K562 (cell line): ENCODE measurements around the gene PHC1. TPM values are rescaled to one million over a fixed set of nuclear protein-coding genes. Genes with fewer than 3 reads are reported as not detected.

Source experiments
- ATAC-seq: fragments of 200-7000 bp; cut with Tn5 transposase; 3 replicates; pipeline ENCODE4 v1.9.1; 2020; ENCODE audit warnings: moderate library complexity
- BruUV-seq: library from RNA; stranded (reverse); fragments of 400-500 nt; replicated peaks from 2 replicates; lab custom pipeline; 2021; lab: Mats Ljungman, UMichigan
- CTCF ChIA-PET: fragments of 300-600 bp; formaldehyde crosslinking; extraction: SDS; loops from one replicate; lab custom pipeline; 2021; ENCODE audit warnings: low intra/inter-chr PET ratio; lab: Yijun Ruan, JAX
- POLR2A ChIA-PET: fragments of 300-600, 350-650 bp; sonication (Branson Sonifier 250); formaldehyde crosslinking; extraction: SDS; loops from one replicate; lab custom pipeline; 2021; ENCODE audit warnings: antibody characterized with exemption, inconsistent platforms; lab: Yijun Ruan, JAX
- DNase-seq, 4 experiments: peaks; one replicate each; pipeline versions ENCODE4 v3.0.0 to v3.0.0-alpha.2; 2011 to 2018; ENCODE audit warnings: low spot score in 3 of 4, mixed read lengths in 3 of 4; ENCODE audit errors: extremely low read depth in 1 of 4
- FAIRE-seq: peaks from 2 replicates; lab custom pipeline; 2011; peaks lifted over from hg19 to GRCh38; lab: Jason Lieb, UNC
- H2AFZ ChIP-seq: 2 replicates; pipeline ENCODE4 v1.6.0; 2011; ENCODE audit warnings: low read depth, low read length, control low read depth, inconsistent platforms
- H3K27ac ChIP-seq: fragments of 200-600 bp; 3 replicates; pipeline ENCODE4 v1.8.0; 2011; ENCODE audit warnings: low read depth, mild to moderate bottlenecking, control low read depth, inconsistent platforms, low read length, moderate library complexity, mixed read lengths; ENCODE audit errors: extremely low read depth
- H3K27me3 ChIP-seq, 2 experiments: fragments of 300-600 bp in 1 of 2; 2 replicates in 1 of 2; 3 replicates in 1 of 2; pipeline versions ENCODE4 v1.6.0 to v1.8.0; 2011; ENCODE audit warnings: inconsistent platforms in 2 of 2, low read length in 2 of 2, mild to moderate bottlenecking in 1 of 2, mixed read lengths in 1 of 2, moderate library complexity in 1 of 2; ENCODE audit not compliant: control insufficient read depth in 2 of 2, insufficient read depth in 2 of 2
- H3K36me3 ChIP-seq: fragments of 300-600 bp; 3 replicates; pipeline ENCODE4 v1.8.0; 2011; ENCODE audit warnings: mild to moderate bottlenecking, low read length, inconsistent platforms; ENCODE audit not compliant: control insufficient read depth, insufficient read depth
- H3K4me1 ChIP-seq, 2 experiments: fragments of 200-600 bp in 1 of 2; replicated peaks in 1 of 2; 2 replicates in 1 of 2; 3 replicates in 1 of 2; pipeline versions ENCODE4 v1.5.1 to v1.8.0; 2011; ENCODE audit warnings: inconsistent platforms in 2 of 2, low read length in 2 of 2, mild to moderate bottlenecking in 1 of 2, mixed read lengths in 1 of 2, moderate library complexity in 1 of 2; ENCODE audit not compliant: control insufficient read depth in 2 of 2, insufficient read depth in 2 of 2
- H3K4me2 ChIP-seq: 2 replicates; pipeline ENCODE4 v1.6.1; 2011; ENCODE audit warnings: low read length, control low read depth, inconsistent platforms, mixed read lengths; ENCODE audit not compliant: insufficient read depth
- H3K4me3 ChIP-seq: fragments of 200-600 bp; sonication (generic), shearing (Covaris generic); 2 replicates; pipeline ENCODE4 v1.5.1; 2016; ENCODE audit warnings: control low read depth, inconsistent platforms
- H3K79me2 ChIP-seq: fragments of 200-600 bp; 3 replicates; pipeline ENCODE4 v1.8.0; 2011; ENCODE audit warnings: low read length, inconsistent platforms; ENCODE audit not compliant: control insufficient read depth, insufficient read depth
- H3K9ac ChIP-seq, 2 experiments: 2 replicates each; pipeline versions ENCODE4 v1.6.0 to v1.6.1; 2011; ENCODE audit warnings: low read depth in 2 of 2, low read length in 2 of 2, control low read depth in 1 of 2, inconsistent platforms in 1 of 2, mild to moderate bottlenecking in 1 of 2, mixed read lengths in 1 of 2; ENCODE audit not compliant: insufficient read depth in 1 of 2
- H3K9me1 ChIP-seq: one replicate; pipeline ENCODE4 v1.6.0; 2011; ENCODE audit warnings: inconsistent platforms, mild to moderate bottlenecking, low read length, moderate library complexity; ENCODE audit not compliant: control insufficient read depth, insufficient read depth
- H3K9me3 ChIP-seq: replicated peaks from 2 replicates; pipeline ENCODE4 v1.5.1; 2011; ENCODE audit warnings: low read depth, low read length, inconsistent platforms; ENCODE audit not compliant: control insufficient read depth, insufficient read depth
- H4K20me1 ChIP-seq: replicated peaks from 2 replicates; pipeline ENCODE4 v1.6.1; 2011; ENCODE audit warnings: low read length, inconsistent platforms, mixed read lengths; ENCODE audit not compliant: control insufficient read depth, insufficient read depth
- CBFB ChIP-seq: sonication (generic); formaldehyde crosslinking; IDR thresholded peaks from 2 replicates; pipeline ENCODE4 v1.4.0; 2020; ENCODE audit warnings: mild to moderate bottlenecking, missing genetic modification reagents
- KDM5B ChIP-seq: fragments of 200-600 bp; sonication (generic); IDR thresholded peaks from 2 replicates; pipeline ENCODE4 v1.6.1; 2012; ENCODE audit warnings: low read depth, mild to moderate bottlenecking, moderate library complexity, low read length, control low read depth, inconsistent platforms; ENCODE audit not compliant: insufficient replicate concordance
- MAFF ChIP-seq: IDR thresholded peaks from 2 replicates; pipeline ENCODE4 v1.6.1; 2012; ENCODE audit warnings: low read length, improper control_type of control experiment
- PREB ChIP-seq: sonication (generic); formaldehyde crosslinking; IDR thresholded peaks from 2 replicates; pipeline ENCODE4 v1.8.1; 2023; ENCODE audit warnings: mild to moderate bottlenecking, missing genetic modification reagents
- ZNF449 ChIP-seq: fragments of 250-450 bp; sonication (Bioruptor Pico); IDR thresholded peaks from 2 replicates; pipeline ENCODE4 v1.8.0; 2022; ENCODE audit warnings: moderate library complexity, mild to moderate bottlenecking, inconsistent platforms
- ZNF592 ChIP-seq: fragments of 450-650 bp; IDR thresholded peaks from 2 replicates; pipeline ENCODE4 v1.6.1; 2017; ENCODE audit warnings: antibody characterized with exemption, mild to moderate bottlenecking
- ZNF717 ChIP-seq: fragments of 250-450 bp; sonication (Bioruptor Pico); IDR thresholded peaks from 2 replicates; pipeline ENCODE4 v1.5.0; 2021
- ZNF76 ChIP-seq: fragments of 250-450 bp; sonication (Bioruptor Pico); IDR thresholded peaks from 2 replicates; pipeline ENCODE4 v1.4.0; 2020; ENCODE audit warnings: mild to moderate bottlenecking, moderate library complexity, borderline replicate concordance
- WGBS: fragments of 100-300 bp; shearing (Covaris generic); methylation state at CpG from one replicate; pipeline ENCODE4 v1.1.6; 2016; ENCODE audit warnings: low coverage, mixed read lengths; ENCODE audit not compliant: insufficient coverage; ENCODE audit errors: missing lambda C conversion rate; 5-methylcytosine and 5-hydroxymethylcytosine counted together
- in situ Hi-C: fragments of 300-500 bp; cut with MboI; formaldehyde crosslinking; loops from 4 replicates; pipeline ENCODE4 v1.15.0; 2018; ENCODE audit warnings: inconsistent platforms, mixed read lengths
- intact Hi-C: fragments of 100-400 bp; cut with micrococcal nuclease; formaldehyde crosslinking; loops from 2 replicates; pipeline ENCODE4 v1.14.2; 2022
- polyA plus RNA-seq, 8 experiments: library from polyadenylated mRNA; depleted of rRNA in 4 of 8; stranded (reverse) in 5 of 8; unstranded in 3 of 8; fragments of >200 nt; fragmentation: Nextera tagmentation in 2 of 8; fragmentation: Illumina TruSeq in 1 of 8; extraction: Ambion mirVana in 2 of 8; extraction: Trizol in 1 of 8; gene quantifications; 2 replicates each; pipeline versions ENCODE4 v1.2.1 to v1.2.3, GENCODE V29; 2011 to 2014; ENCODE audit warnings: inconsistent platforms in 1 of 8, missing spikeins in 1 of 8
- total RNA-seq, 7 experiments: library from RNA; depleted of rRNA in 6 of 7; stranded (reverse); fragments of >200 nt in 6 of 7; fragmentation: Illumina TruSeq in 2 of 7; extraction: Trizol in 2 of 7; gene quantifications; 2 replicates each; pipeline versions ENCODE4 v1.2.1 to v1.2.3, GENCODE V29; 2011 to 2021; ENCODE audit warnings: low replicate concordance in 1 of 7

PHC1 gene
- total and polyA plus RNA-seq, 9 of the 15 experiments (the other 6 are each of a cell fraction or from before 2014, with no cell fraction given) = 1.9 to 13.7 (median 6.9) TPM

GRCh38 chr12:8956073-8956472, 41.8 kb downstream of the PHC1 start:
- DNase-seq = no peak
- Histone ChIP-seq H3K79me2 (peaks cover 8% of the 10 kb centered on the region; the same call in 2 of the 3 replicates), H3K4me3 (no peak overlapping the region), H3K9me1 (no peaks in the 10 kb centered on the region), H3K27me3 (no peaks in the 10 kb centered on the region), H3K4me1 (peaks cover 3 to 5% of the 10 kb centered on the region in 2 experiments; a peak in 4 of 5 replicates), H3K36me3 (no peaks in the 10 kb centered on the region), H3K9ac (no peak overlapping the region), H2AFZ (no peak overlapping the region), H3K9me3 (no peaks in the 10 kb centered on the region), H4K20me1 (no peaks in the 10 kb centered on the region), H3K27ac (no peak overlapping the region), H3K4me2 (no peak overlapping the region)
- no peak for FAIRE-seq
- intact Hi-C loops = no loop called here
- no TSS peak for BruUV-seq
- TF ChIP-seq KDM5B (no peak), ZNF76 (CRISPR knock-in tag) (no peak), ZNF717 (CRISPR knock-in tag) (no peak), ZNF449 (no peak), ZNF592 (no peak), PREB (CRISPR knock-in tag) (no peak), CBFB (CRISPR knock-in tag) (no peak), MAFF (no peak)
- ChIA-PET CTCF (no interaction called here), POLR2A (no interaction called here)
- WGBS = 82% methylated on average over 10 of the region's 15 CpGs
- in situ Hi-C loops = no loop called here
- ATAC-seq = no peak
